ENCODE results near the gene RAX2.

- TF ChIP-seq CTCF (IDR thresholded peaks at IDR 0.05; ENCODE audit: borderline replicate concordance, extremely low read depth, low read length, poor library complexity, severe bottlenecking) (no peak), EZH2 (IDR thresholded peaks at IDR 0.05; ENCODE audit: borderline replicate concordance, low read depth, low read length, severe bottlenecking) (no peak)
These were observed 3.8 kb downstream of the RAX2 start for GRCh38 chr19:3768015-3768747.

Measured in DND-41 (cell line).